Breast epithelium (tissue), 4 donors: ENCODE results near the gene LIM2. TPM values are rescaled to one million over a fixed set of nuclear protein-coding genes. Genes with fewer than 3 reads are reported as not detected.

Experiments
- DNase-seq, 2 donors: peaks; one replicate each; pipeline ENCODE4 v3.0.0-alpha.2; 2019; ENCODE audit warnings: low spot score in 2 of 2
- H3K27ac ChIP-seq, 2 donors: fragments of 200-600 bp; sonication (generic) in 1 of 2; one replicate each; pipeline ENCODE4 v1.5.1; 2016 to 2019; ENCODE audit warnings: mild to moderate bottlenecking in 1 of 2
- H3K27me3 ChIP-seq, 2 donors: fragments of 200-600 bp; sonication (generic) in 1 of 2; one replicate each; pipeline versions ENCODE4 v1.5.1 to v1.6.0; 2017 to 2019; ENCODE audit warnings: control low read depth in 1 of 2, mild to moderate bottlenecking in 1 of 2
- H3K36me3 ChIP-seq: fragments of 200-600 bp; one replicate; pipeline ENCODE4 v1.5.1; 2019
- H3K4me1 ChIP-seq, 2 donors: fragments of 200-600 bp; sonication (generic); one replicate each; pipeline ENCODE4 v1.5.1; 2016 to 2019; ENCODE audit warnings: control low read depth in 1 of 2
- H3K4me3 ChIP-seq, 3 donors: fragments of 200-600 bp; sonication (generic); 1 replicate in 2 of 3; 2 replicates in 1 of 3; pipeline ENCODE4 v1.5.1; 2016 to 2019; ENCODE audit warnings: mild to moderate bottlenecking in 3 of 3, moderate library complexity in 2 of 3
- H3K9me3 ChIP-seq, 2 donors: fragments of 200-600 bp; sonication (generic) in 1 of 2; one replicate each; pipeline ENCODE4 v1.5.1; 2016 to 2019; ENCODE audit warnings: control low read depth in 1 of 2
- CTCF ChIP-seq, 3 donors: fragments of 450-650 bp; IDR thresholded peaks; one replicate each; pipeline ENCODE4 v1.5.1; 2016 to 2017; ENCODE audit warnings: antibody characterized with exemption in 3 of 3, mild to moderate bottlenecking in 3 of 3, moderate library complexity in 3 of 3
- POLR2A ChIP-seq: fragments of 450-650 bp; IDR thresholded peaks from one replicate; pipeline ENCODE4 v1.6.1; 2016; ENCODE audit warnings: antibody characterized with exemption, mild to moderate bottlenecking, moderate library complexity
- POLR2AphosphoS5 ChIP-seq, 3 donors: sonication (generic); formaldehyde crosslinking; IDR thresholded peaks; one replicate each; pipeline ENCODE4 v1.6.1; 2017; ENCODE audit warnings: antibody characterized with exemption in 3 of 3
- intact Hi-C: fragments of 100-400 bp; cut with DNase I; formaldehyde crosslinking; loops from one replicate; pipeline ENCODE4 v1.15.1; 2023; ENCODE audit warnings: low total_unique reads
- total RNA-seq, 3 donors: library from RNA; depleted of rRNA; stranded (reverse); fragments of >200 nt; gene quantifications; one replicate each; pipeline ENCODE4 v1.1.0, GENCODE V29; 2016

The LIM2 gene
- total RNA-seq = not detected

DNA sequence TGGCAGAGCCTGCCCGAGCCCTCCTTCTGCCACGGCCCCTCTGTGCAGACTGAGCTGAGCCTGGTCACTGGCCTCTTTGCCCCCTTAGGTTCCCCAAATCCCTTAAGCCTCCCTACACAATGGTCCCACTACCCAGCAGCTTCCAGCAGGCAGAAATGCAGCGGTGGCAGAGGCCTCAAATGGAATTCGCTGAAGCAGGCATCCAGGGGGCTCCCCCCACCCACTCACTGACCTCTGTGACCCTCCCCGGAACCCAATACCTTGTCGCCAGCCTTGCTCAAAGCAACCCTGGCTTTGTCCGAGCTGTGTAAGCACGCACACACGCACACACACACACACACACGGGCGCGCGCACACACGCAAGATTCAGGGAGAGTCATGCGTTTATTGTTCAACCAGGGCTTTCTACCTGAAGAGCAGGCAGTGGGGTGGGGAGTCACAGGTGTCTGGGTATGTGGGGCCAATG lies at the start of gene LIM2:
LIM2 (minus strand) TSS at position 51 of the 466 bp plus-strand sequence. CDS start 531 bp downstream, outside the sequence.
- TF ChIP-seq CTCF (IDR thresholded peaks at IDR 0.05) (no peak), POLR2AphosphoS5 (IDR thresholded peaks at IDR 0.05) (no peak), POLR2A (no peak)
- Histone ChIP-seq H3K27ac (no peak within 1 kb of the TSS), H3K9me3 (no peaks in the 10 kb centered on the region), H3K36me3 (no peaks in the 10 kb centered on the region), H3K4me1 (no peaks in the 10 kb centered on the region), H3K4me3 (no peak within 1 kb of the TSS), H3K27me3 (no peaks in the 10 kb centered on the region)
- no peak for DNase-seq
- intact Hi-C loops = no loop called here

DNA sequence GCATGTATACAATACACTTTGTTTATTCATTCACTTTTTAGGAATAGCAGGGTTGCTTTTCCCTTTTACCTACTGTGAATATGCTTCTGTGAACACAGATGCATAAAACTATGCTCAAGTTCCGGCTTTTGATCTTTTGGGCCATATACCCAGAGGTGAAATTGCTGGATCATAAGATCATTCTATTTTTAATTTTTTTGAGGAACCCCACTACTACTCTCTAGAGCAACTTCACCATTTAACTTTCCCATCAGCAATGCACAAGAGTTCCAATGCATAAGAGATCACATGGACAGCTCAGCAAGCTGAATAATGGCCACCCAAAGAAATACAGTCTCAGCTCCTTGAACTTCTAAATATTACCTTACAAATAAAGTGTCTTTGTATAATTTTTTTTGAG lies 46.7 kb upstream of the LIM2 start:
- H3K27ac ChIP-seq = no peak overlapping the region
- no peaks in the 10 kb centered on the region for H3K36me3 ChIP-seq
- no peak overlapping the region for H3K4me3 ChIP-seq
- DNase-seq = no peak
- TF ChIP-seq POLR2A = no peak
- TF ChIP-seq POLR2AphosphoS5 (IDR thresholded peaks at IDR 0.05) = no peak
- TF ChIP-seq CTCF (IDR thresholded peaks at IDR 0.05) = no peak
- intact Hi-C loops = no loop called here
- no peaks in the 10 kb centered on the region for H3K4me1 ChIP-seq
- H3K27me3 ChIP-seq = peaks cover 0 to 23% of the 10 kb centered on the region in 2 donors
- H3K9me3 ChIP-seq = no peaks in the 10 kb centered on the region

DNA sequence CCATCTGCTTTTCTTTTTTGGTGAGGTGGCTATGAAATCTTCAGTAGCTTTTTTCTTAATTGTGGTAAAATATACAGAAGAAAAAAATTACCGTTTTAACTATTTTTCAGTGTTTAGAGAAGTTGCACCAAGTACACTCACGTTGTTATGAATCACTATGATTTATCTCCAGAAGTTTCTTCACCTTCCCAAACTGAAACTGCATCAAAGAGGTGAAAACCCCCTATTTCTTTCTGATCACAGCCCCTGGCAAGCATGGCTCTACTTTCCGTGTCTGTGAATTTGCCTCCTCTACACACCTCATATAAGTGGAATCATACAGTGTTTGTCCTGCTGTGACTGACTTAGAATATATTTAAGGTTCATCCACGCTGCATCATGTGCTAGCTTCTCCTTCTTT lies 45.3 kb upstream of the LIM2 start:
- Histone ChIP-seq H3K27ac (no peak overlapping the region), H3K9me3 (no peaks in the 10 kb centered on the region), H3K4me3 (no peak overlapping the region), H3K4me1 (no peaks in the 10 kb centered on the region), H3K27me3 (peaks cover 0 to 12% of the 10 kb centered on the region in 2 donors), H3K36me3 (no peaks in the 10 kb centered on the region)
- TF ChIP-seq POLR2AphosphoS5 (IDR thresholded peaks at IDR 0.05) (no peak), CTCF (IDR thresholded peaks at IDR 0.05) (no peak), POLR2A (no peak)
- DNase-seq = no peak
- intact Hi-C loops = no loop called here

- H3K27me3 ChIP-seq = peaks cover 0 to 12% of the 10 kb centered on the region in 2 donors
- no peak for DNase-seq
- no peaks in the 10 kb centered on the region for H3K4me1 ChIP-seq
- intact Hi-C loops = no loop called here
- H3K36me3 ChIP-seq = no peaks in the 10 kb centered on the region
- no peak overlapping the region for H3K4me3 ChIP-seq
- no peak overlapping the region for H3K27ac ChIP-seq
- no peaks in the 10 kb centered on the region for H3K9me3 ChIP-seq
- no peak for TF ChIP-seq POLR2AphosphoS5 (IDR thresholded peaks at IDR 0.05)
- no peak for TF ChIP-seq CTCF (IDR thresholded peaks at IDR 0.05)
- TF ChIP-seq POLR2A = no peak
These were observed 43.4 kb upstream of the LIM2 start for GRCh38 chr19:51431124-51431523.

- intact Hi-C loops = no loop called here
- no peaks in the 10 kb centered on the region for H3K36me3 ChIP-seq
- TF ChIP-seq POLR2AphosphoS5 (IDR thresholded peaks at IDR 0.05) (no peak), POLR2A (no peak), CTCF (IDR thresholded peaks at IDR 0.05) (no peak)
- DNase-seq = no peak
- H3K4me3 ChIP-seq = no peak overlapping the region
- peaks cover 0 to 18% of the 10 kb centered on the region in 2 donors for H3K27me3 ChIP-seq
- no peaks in the 10 kb centered on the region for H3K4me1 ChIP-seq
- H3K27ac ChIP-seq = no peak overlapping the region
- H3K9me3 ChIP-seq = no peaks in the 10 kb centered on the region
These were observed 42.4 kb upstream of the LIM2 start for GRCh38 chr19:51430221-51430620.
